Jurkat, Clone E6-1 (cell line): ENCODE results near the gene SUZ12.
"Not testable (repeated sequence)": the region's sequence is repeated elsewhere in the genome, so short reads cannot be mapped to it uniquely, and the experiment has no call there.

Experiments
- DNase-seq: peaks from one replicate; pipeline ENCODE4 v3.0.0-alpha.2; 2011; ENCODE audit warnings: low read depth, low spot score
- H3K4me3 ChIP-seq: 2 replicates; pipeline ENCODE4 v1.5.1; 2011; ENCODE audit warnings: mild to moderate bottlenecking, low read length, control low read depth, moderate library complexity

SUZ12 gene

GRCh38 chr17:32022554-32022953, 85.7 kb downstream of the SUZ12 start:
- H3K4me3 ChIP-seq, DNase-seq: not testable (repeated sequence)

DNA sequence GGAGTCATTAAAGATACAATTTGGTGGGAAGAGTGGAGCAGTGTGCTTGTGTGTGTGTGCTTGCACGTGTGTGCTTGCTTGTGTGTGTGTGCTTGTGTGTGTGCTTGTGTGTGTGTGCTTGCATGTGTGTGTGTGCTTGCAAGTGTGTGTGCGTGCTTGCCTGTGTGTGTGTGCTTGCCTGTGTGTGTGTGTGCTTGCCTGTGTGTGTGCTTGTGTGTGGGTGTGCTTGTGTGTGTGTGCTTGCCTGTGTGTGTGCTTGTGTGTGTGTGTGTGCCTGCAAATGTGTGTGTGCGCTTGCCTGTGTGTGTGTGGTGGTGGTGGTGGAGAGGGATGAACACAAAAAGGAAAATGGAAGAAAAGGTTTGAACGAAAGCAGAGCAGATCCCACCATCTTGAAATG, 90.5 kb downstream of the SUZ12 start:
- DNase-seq, H3K4me3 ChIP-seq: not testable (repeated sequence)

DNA sequence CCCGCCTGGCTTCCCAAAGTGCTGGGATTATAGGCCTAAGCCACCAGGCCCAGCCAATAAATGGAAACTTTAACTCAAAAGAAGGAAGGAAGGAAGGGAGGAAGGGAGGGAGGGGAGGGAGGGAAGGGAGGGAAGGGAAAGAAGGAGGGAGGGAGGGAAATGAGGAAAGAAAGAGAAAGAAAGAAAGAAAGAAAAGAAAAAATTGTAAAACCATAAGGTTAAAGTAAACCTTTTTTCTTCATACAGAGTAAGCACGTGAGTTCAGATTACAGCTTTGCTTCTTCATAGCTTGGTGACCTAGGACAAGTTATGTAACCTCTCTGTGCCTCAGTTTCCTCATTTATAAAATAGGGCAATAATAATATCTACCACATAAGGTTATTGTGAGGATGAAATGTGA, 96.4 kb downstream of the SUZ12 start:
- H3K4me3 ChIP-seq, result no peak overlapping the region
- no peak for DNase-seq

DNA sequence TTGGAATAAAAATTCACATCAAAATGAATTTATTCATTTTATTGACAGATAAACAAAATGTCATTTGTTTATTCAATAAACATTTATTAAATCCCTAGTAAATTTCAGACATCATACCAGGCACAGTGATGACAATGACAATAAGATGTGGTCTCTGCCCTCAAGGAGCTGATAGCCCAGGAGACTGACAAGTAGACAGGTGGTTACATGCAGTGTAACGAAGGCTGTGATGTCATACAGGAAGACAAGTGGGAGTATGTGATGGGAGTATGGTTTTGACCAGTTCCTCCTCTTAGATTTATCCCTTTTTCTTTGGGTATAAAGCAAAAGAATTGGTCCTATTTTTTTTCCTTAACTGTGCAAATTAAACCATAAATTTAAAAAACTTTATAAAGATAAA, 97.0 kb downstream of the SUZ12 start:
- not testable (repeated sequence) for DNase-seq, H3K4me3 ChIP-seq

GRCh38 chr17:32040246-32040645, 103.4 kb downstream of the SUZ12 start:
- not testable (repeated sequence) for H3K4me3 ChIP-seq

DNA sequence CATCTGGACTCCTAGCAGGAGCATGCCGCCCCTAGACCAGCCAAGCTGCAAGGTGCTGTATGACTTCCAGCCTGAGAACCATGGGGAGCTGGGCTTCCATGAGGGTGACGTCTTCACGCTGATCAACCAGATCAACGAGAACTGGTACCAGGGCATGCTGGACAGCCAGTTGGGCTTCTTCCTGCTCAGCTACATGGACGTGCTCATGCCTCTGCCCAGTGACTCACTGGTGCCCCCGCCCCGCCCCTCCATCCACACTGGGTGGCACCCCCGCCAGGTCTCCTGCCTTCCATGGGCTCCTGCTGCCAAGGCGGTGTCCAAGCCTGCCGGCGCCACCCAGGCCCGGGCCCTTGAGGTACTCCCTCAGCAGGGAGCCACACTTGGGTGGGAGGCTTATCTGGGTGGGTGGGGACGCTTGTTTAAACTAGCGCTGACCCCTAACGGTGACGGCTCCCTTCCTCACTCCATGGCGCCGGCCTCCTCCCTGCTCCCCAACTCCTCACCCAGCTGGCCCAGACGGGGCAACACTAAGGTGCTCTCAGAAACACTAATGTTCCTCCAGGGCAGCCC, 104.6 kb downstream of the SUZ12 start:
- not testable (repeated sequence) for DNase-seq

More at GRCh38 chr17:32040246-32040645, 103.4 kb downstream of the SUZ12 start:
- not testable (repeated sequence) for DNase-seq

DNA sequence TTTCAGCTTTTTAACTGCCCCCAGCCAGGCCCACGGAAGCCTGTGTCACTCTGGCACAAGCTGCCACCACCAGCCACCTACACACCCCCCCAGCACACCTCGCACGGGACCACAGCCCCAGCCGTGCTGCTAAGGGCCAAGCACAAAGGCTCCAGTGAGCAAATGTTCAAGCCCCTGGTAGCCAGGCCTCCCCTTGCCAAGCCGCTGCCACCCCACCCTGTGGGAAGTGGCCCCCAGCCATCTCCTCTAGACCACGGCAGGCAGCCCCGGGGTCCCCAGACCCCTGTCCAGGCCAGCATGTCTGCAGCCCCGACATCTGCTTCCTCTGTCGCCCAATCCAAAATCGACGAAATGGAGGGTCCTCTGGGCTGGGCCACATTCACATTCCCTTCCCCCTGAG, 105.5 kb downstream of the SUZ12 start:
- not testable (repeated sequence) for DNase-seq, H3K4me3 ChIP-seq

More for the DNA sequence above, 104.6 kb downstream of the SUZ12 start:
- H3K4me3 ChIP-seq, result not testable (repeated sequence)

- H3K4me3 ChIP-seq, DNase-seq: not testable (repeated sequence)
Observed at GRCh38 chr17:32045611-32046010, 108.8 kb downstream of the SUZ12 start.

GRCh38 chr17:32047663-32048062, 110.9 kb downstream of the SUZ12 start:
- not testable (repeated sequence) for H3K4me3 ChIP-seq, DNase-seq
